Sigmoid colon (tissue), 7 donors: ENCODE data around the gene PAN2. TPM values are rescaled to one million over a fixed set of nuclear protein-coding genes. Genes with fewer than 3 reads are reported as not detected.
"Not testable (repeated sequence)": the region's sequence is repeated elsewhere in the genome, so short reads cannot be mapped to it uniquely, and the experiment has no call there.

ENCODE experiments used
- DNase-seq: peaks from one replicate; pipeline ENCODE4 v3.0.0-alpha.2; 2019
- H3K27ac ChIP-seq, 4 donors: fragments of 200-600 bp; sonication (generic); one replicate each; pipeline ENCODE4 v1.5.1; 2016 to 2019; ENCODE audit warnings: mild to moderate bottlenecking in 1 of 4
- H3K27me3 ChIP-seq, 3 donors: fragments of 200-600 bp; sonication (generic); one replicate each; pipeline ENCODE4 v1.5.1; 2019; ENCODE audit warnings: mild to moderate bottlenecking in 1 of 3
- H3K36me3 ChIP-seq, 4 donors: fragments of 200-600 bp; sonication (generic); one replicate each; pipeline ENCODE4 v1.5.1; 2016 to 2019
- H3K4me1 ChIP-seq, 4 donors: fragments of 200-600 bp; sonication (generic); one replicate each; pipeline ENCODE4 v1.5.1; 2017 to 2019
- H3K4me3 ChIP-seq, 4 donors: fragments of 200-600 bp; sonication (generic); one replicate each; pipeline ENCODE4 v1.5.1; 2017 to 2019; ENCODE audit warnings: mild to moderate bottlenecking in 2 of 4, moderate library complexity in 1 of 4
- H3K9me3 ChIP-seq, 4 donors: fragments of 200-600 bp in 3 of 4; sonication (generic) in 3 of 4; one replicate each; pipeline versions ENCODE4 v1.5.1 to v1.6.1; 2013 to 2019
- EP300 ChIP-seq, 4 donors: sonication (generic); formaldehyde crosslinking; IDR thresholded peaks; one replicate each; pipeline ENCODE4 v1.6.1; 2017; ENCODE audit warnings: antibody characterized with exemption in 4 of 4
- POLR2A ChIP-seq, 2 donors: fragments of 450-650 bp; IDR thresholded peaks; one replicate each; pipeline ENCODE4 v1.6.1; 2016; ENCODE audit warnings: antibody characterized with exemption in 2 of 2, mild to moderate bottlenecking in 2 of 2, moderate library complexity in 2 of 2
- POLR2AphosphoS5 ChIP-seq, 4 donors: sonication (generic); formaldehyde crosslinking; IDR thresholded peaks; one replicate each; pipeline ENCODE4 v1.6.1; 2017; ENCODE audit warnings: antibody characterized with exemption in 4 of 4
- WGBS, 2 donors: extraction: QIAGEN DNeasy Blood & Tissue Kit; methylation state at CpG; one replicate each; pipeline ENCODE4 v1.1.7; 2013; 5-methylcytosine and 5-hydroxymethylcytosine counted together
- intact Hi-C: fragments of 100-400 bp; cut with DNase I; formaldehyde crosslinking; loops from one replicate; pipeline ENCODE4 v1.15.1; 2023
- polyA plus RNA-seq, 3 donors: library from polyadenylated mRNA; stranded (reverse); fragments of 200-250 nt; gene quantifications; one replicate each; pipeline ENCODE4 v1.2.3, GENCODE V29; 2013
- total RNA-seq, 4 donors: library from RNA; depleted of rRNA; stranded (reverse); fragments of >200 nt; gene quantifications; one replicate each; pipeline ENCODE4 v1.1.0, GENCODE V29; 2016
- TF ChIP-seq, protein P1 (sequence below), 4 experiments: fragments of 450-650 bp in 3 of 4; fragments of 200-600 bp in 1 of 4; IDR thresholded peaks; one replicate each; pipeline ENCODE4 v1.5.1; 2016 to 2019; ENCODE audit warnings: antibody characterized with exemption in 4 of 4, mild to moderate bottlenecking in 3 of 4, moderate library complexity in 2 of 4
- donor health status: healthy with polysubstance abuse.
- donor health status: Bipolar disorder and iron deficiency.
- donor health status: healthy.

Gene PAN2
- total and polyA plus RNA-seq, 7 donors: 5.4 to 67.0 (median 30.0) TPM

DNA sequence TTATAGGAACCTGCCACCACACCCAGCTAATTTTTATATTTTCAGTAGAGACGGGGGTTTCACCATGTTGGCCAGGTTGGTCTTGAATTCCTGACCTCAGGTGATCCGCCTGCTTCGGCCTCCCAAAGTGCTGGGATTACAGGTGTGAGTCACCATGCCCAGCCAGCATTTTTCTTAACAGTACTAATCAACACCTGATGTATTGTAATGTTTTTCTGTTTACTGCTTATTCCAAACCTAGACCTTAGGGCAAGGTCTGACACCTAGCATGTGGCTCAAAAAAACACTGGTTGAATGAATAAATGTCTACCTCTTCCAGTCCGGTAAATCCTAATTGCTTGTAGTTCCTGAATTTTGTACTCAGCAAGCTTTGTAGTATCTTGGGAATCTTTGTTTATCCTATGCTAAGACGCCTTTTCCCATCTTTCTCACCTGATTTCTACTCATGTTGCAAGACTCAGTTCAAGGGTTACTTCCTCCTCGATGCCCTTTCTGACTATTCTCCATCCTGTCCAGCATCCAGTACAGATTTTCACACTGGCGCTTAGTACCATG, 2.8 kb downstream of the PAN2 start:
- Histone ChIP-seq H3K4me3 (no peak overlapping the region), H3K9me3 (no peaks in the 10 kb centered on the region), H3K27ac (no peak overlapping the region), H3K27me3 (no peaks in the 10 kb centered on the region), H3K36me3 (peaks cover 3 to 31% (median 24%) of the 10 kb centered on the region in 4 donors), H3K4me1 (peaks cover 0 to 22% (median 12%) of the 10 kb centered on the region in 4 donors)
- DNase-seq: no peak
- TF ChIP-seq POLR2A (IDR thresholded peaks at IDR 0.05) (no peak), EP300 (IDR thresholded peaks at IDR 0.05) (no peak), POLR2AphosphoS5 (IDR thresholded peaks at IDR 0.05) (no peak)
- TF ChIP-seq, protein P1, sequence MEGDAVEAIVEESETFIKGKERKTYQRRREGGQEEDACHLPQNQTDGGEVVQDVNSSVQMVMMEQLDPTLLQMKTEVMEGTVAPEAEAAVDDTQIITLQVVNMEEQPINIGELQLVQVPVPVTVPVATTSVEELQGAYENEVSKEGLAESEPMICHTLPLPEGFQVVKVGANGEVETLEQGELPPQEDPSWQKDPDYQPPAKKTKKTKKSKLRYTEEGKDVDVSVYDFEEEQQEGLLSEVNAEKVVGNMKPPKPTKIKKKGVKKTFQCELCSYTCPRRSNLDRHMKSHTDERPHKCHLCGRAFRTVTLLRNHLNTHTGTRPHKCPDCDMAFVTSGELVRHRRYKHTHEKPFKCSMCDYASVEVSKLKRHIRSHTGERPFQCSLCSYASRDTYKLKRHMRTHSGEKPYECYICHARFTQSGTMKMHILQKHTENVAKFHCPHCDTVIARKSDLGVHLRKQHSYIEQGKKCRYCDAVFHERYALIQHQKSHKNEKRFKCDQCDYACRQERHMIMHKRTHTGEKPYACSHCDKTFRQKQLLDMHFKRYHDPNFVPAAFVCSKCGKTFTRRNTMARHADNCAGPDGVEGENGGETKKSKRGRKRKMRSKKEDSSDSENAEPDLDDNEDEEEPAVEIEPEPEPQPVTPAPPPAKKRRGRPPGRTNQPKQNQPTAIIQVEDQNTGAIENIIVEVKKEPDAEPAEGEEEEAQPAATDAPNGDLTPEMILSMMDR (IDR thresholded peaks at IDR 0.05): no peak
- 94 to 95% methylated on average over 7 of the region's 7 CpGs for WGBS, 2 donors
- intact Hi-C loops: loop anchor here (5.0 kb wide), 1 partner anchor 136 kb away; the partner anchor contains the start of gene SPRYD4

DNA sequence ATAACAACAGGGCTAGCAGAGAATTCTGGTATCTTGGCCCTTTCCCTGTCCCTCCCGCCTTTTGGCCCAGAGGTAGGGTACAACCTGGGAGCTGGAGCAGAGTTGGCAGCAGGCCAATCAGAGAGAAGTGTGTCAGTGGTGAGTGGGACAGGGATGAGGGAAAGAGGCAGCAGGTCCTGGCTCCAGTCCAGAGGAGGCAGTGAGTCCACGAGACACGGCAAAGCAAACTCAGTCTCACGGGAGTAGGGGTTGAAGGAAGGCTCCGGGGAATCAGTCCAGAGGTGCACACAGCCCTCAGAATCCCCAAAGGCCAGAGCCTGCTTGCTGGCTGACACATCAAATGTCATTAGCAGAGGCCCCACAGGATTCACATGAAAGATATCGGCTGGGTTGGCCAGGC, 7.3 kb downstream of the PAN2 start:
- no peak for DNase-seq
- 82 to 92% methylated on average over 6 of the region's 6 CpGs for WGBS, 2 donors
- H3K9me3 ChIP-seq: no peaks in the 10 kb centered on the region
- intact Hi-C loops: no loop called here
- no peaks in the 10 kb centered on the region for H3K4me1 ChIP-seq
- TF ChIP-seq, protein P1 (IDR thresholded peaks at IDR 0.05): no peak
- no peak for TF ChIP-seq POLR2AphosphoS5 (IDR thresholded peaks at IDR 0.05)
- H3K27me3 ChIP-seq: no peaks in the 10 kb centered on the region
- no peak overlapping the region for H3K27ac ChIP-seq
- peaks cover 17 to 75% (median 59%) of the 10 kb centered on the region in 4 donors for H3K36me3 ChIP-seq
- H3K4me3 ChIP-seq: no peak overlapping the region

DNA sequence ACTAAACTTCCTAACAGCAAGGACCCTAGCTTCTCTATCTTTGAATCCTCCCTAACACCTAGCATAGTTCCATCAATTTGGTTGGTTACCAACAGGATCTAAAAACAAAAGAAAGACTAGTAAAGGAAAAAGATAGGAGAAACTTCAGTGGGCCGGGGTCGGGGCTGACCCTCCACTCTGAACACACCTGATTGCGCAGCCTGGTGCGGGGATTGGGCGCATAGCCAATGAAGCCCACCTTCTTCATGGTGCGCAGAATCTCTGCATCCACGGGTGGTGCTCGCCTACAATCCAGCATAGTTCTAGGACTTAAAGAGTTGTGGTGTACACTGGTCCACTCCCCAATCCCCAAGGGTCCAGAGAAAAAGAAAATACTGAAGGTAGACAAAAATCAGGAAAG, 7.7 kb downstream of the PAN2 start:
- H3K4me1 ChIP-seq: no peaks in the 10 kb centered on the region
- H3K9me3 ChIP-seq: no peaks in the 10 kb centered on the region
- no peaks in the 10 kb centered on the region for H3K27me3 ChIP-seq
- intact Hi-C loops: no loop called here
- 96 to 98% methylated on average over 8 of the region's 8 CpGs for WGBS, 2 donors
- peaks cover 17 to 78% (median 59%) of the 10 kb centered on the region in 4 donors for H3K36me3 ChIP-seq
- H3K4me3 ChIP-seq: no peak overlapping the region
- H3K27ac ChIP-seq: no peak overlapping the region
- TF ChIP-seq POLR2A (IDR thresholded peaks at IDR 0.05) (no peak), EP300 (IDR thresholded peaks at IDR 0.05) (no peak), POLR2AphosphoS5 (IDR thresholded peaks at IDR 0.05) (no peak)
- TF ChIP-seq, protein P1 (IDR thresholded peaks at IDR 0.05): no peak
- no peak for DNase-seq

DNA sequence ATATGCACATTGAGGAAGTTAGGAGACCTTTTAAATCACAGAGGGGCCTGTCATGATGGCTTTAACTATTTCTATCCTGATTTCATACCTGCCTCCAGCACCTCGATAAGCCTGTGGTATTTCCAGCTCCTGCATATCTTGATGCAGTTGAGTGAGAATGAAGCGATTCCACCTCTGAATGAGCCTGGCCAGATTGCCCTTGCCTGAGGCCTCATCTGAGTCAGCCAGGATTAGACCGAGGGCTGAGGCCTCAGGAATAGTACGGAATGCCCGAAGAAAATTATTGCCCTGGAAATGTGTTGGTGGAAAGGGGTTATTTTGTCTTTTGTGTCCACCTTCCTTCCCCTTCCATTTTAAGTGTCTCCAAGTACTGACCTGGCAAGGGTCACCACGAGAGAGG, 9.6 kb downstream of the PAN2 start:
- Histone ChIP-seq H3K27ac (no peak overlapping the region), H3K27me3 (no peaks in the 10 kb centered on the region), H3K36me3 (peaks cover 17 to 91% (median 62%) of the 10 kb centered on the region in 4 donors), H3K9me3 (no peaks in the 10 kb centered on the region), H3K4me3 (no peak overlapping the region), H3K4me1 (no peaks in the 10 kb centered on the region)
- intact Hi-C loops: no loop called here
- TF ChIP-seq POLR2A (IDR thresholded peaks at IDR 0.05) (no peak), EP300 (IDR thresholded peaks at IDR 0.05) (no peak), POLR2AphosphoS5 (IDR thresholded peaks at IDR 0.05) (no peak)
- TF ChIP-seq, protein P1 (IDR thresholded peaks at IDR 0.05): no peak
- DNase-seq: no peak
- 93 to 95% methylated on average over 6 of the region's 6 CpGs for WGBS, 2 donors

DNA sequence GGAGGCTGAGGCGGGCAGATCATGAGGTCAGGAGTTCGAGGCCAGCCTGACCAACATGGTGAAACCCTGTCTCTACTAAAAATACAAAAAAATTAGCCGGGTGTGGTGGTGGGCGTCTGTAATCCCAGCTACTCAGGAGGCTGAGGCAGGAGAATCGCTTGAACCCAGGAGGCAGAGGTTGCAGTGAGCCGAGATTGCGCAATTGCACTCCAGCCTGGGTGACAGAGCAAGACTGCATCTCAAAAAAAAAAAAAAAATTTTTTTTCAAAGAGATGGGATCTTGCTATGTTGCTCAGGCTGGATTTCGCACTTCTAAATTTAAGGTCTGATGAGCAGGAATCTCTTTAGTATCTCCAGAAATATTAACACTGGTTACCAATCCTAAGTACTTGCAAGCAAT, 12.2 kb downstream of the PAN2 start:
- H3K27me3 ChIP-seq, H3K4me1 ChIP-seq, H3K4me3 ChIP-seq, DNase-seq, intact Hi-C loops, H3K27ac ChIP-seq, H3K9me3 ChIP-seq: not testable (repeated sequence)
- WGBS, 2 donors: 93 to 95% methylated on average over 8 of the region's 8 CpGs
- H3K36me3 ChIP-seq: peaks cover 14 to 82% (median 46%) of the 10 kb centered on the region in 4 donors
